ENCODE data around the gene PYDC2.

DNA sequence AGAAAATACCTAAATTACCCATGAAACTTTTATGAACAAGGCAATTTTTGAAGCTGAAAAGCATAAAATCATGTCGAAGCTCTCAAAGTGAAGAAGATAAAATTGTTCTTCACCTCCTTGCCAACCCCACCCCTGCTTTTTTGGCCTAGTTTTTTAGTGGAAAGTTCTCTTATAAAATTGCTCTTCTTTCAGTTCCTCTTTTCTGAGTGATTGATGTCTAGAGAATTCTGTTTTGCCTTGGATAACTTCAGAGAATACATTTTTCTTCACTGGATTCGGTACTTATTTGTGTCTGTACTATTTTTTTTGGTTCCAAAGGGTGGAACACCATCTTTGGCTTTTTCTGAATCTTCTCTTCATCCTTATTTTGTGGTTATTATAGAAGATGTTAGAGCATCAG, 25.0 kb upstream of the PYDC2 start:
- TF ChIP-seq, protein P1, sequence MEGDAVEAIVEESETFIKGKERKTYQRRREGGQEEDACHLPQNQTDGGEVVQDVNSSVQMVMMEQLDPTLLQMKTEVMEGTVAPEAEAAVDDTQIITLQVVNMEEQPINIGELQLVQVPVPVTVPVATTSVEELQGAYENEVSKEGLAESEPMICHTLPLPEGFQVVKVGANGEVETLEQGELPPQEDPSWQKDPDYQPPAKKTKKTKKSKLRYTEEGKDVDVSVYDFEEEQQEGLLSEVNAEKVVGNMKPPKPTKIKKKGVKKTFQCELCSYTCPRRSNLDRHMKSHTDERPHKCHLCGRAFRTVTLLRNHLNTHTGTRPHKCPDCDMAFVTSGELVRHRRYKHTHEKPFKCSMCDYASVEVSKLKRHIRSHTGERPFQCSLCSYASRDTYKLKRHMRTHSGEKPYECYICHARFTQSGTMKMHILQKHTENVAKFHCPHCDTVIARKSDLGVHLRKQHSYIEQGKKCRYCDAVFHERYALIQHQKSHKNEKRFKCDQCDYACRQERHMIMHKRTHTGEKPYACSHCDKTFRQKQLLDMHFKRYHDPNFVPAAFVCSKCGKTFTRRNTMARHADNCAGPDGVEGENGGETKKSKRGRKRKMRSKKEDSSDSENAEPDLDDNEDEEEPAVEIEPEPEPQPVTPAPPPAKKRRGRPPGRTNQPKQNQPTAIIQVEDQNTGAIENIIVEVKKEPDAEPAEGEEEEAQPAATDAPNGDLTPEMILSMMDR (conservative IDR thresholded peaks at IDR 0.05 in 1 of 2, IDR thresholded peaks at IDR 0.05 in 1 of 2; ENCODE audit: extremely low read depth in 1 of 2, insufficient read depth in 1 of 2, low read depth in 1 of 2, low read length in 2 of 2), result no peak
- no peak for TF ChIP-seq EZH2 (IDR thresholded peaks at IDR 0.05; ENCODE audit: borderline replicate concordance, low read length)

Data from mammary epithelial cell (primary cell).